GM19467 (cell line): Measurements from ENCODE around the gene PRDX2.

Experiments used
- ATAC-seq: cut with Tn5 transposase; IDR thresholded peaks from one replicate; pipeline ENCODE4 v1.9.1; 2021; ENCODE audit warnings: mild to moderate bottlenecking, moderate library complexity; ENCODE audit not compliant: unreplicated experiment

The PRDX2 gene

GRCh38 chr19:12756150-12756883 is 45.3 kb downstream of the PRDX2 start:
- ATAC-seq: no peak

DNA sequence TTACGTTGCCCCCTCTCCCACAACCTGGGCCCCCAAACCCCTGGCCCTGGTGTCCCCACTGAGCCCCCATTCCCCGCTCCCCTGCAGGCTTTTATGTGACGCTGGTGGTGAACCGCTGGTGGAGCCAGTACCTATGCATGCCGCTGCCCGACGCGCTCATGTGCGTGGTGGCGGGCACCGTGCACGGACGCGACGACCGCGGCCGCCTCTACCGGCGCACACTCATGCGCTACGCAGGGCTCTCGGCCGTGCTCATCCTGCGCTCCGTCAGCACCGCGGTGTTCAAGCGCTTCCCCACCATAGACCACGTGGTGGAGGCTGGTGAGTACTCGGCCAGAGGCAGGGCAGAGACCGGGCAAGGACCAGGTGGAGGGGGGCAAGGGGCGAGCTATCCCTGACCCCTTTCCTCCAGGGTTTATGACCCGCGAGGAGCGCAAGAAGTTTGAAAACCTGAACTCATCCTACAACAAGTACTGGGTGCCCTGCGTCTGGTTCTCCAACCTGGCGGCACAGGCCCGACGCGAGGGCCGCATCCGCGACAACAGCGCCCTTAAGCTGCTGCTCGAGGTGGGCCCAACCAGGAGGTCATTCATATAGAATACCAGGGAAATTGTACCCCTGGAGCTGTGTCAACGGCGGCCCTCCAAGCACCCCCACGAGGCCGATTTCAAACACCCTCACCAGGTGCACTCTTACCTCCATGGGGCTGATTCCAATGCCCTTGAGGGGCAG is 47.0 kb downstream of the PRDX2 start:
- ATAC-seq: no peak

DNA sequence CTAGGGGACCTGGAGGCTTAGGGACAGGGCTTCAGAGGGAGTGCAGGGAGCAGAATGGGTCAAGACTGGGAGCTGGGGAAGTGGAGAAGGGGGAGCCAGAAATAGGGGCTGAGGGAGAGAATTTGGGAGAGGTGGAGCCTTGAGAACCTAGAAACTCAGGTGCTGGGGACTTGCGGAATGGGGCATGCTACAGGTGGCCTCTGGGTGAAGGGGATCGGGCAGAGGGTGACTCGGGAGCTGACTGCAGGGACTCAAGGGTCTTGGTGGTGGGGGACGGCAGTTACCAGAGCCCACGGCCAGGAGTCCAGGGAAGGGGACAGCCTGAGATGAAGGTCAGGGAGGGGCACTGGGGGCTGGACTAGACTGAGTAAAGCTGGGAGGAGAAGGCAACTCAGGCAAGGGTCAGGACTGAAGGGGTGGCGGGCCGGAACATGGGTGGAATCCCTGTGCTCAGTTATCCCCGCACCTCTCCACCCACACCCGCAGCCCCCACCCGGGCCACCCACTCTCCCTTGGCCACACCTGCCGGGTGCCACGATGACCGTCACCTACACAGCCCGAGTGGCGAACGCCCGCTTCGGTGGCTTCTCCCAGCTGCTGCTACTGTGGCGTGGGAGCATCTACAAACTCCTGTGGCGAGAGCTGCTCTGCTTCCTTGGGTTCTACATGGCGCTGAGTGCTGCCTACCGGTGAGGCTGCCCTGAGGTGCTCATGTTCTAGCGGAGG is 49.4 kb downstream of the PRDX2 start:
- no peak for ATAC-seq

DNA sequence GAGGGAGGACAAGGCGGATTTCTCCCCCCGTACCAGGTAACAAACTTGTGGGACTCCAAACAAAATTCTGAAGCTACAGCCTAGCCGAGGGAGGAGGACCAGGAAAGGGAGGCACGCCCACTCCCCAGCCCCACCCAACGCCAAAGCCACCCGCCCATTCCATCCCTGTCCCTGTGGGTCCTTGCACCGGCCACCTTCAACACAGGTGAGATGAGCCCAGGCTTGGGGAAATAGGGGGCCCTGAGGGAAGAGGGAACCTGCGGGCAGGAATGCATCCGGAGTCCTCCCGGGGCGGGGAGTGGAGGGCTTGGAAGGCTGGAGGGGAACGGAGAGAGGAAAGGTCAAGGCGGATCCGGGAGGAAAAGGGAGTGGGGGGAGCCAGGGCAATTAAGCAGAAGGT is 50.0 kb downstream of the PRDX2 start, which contains the start of gene BEST2:
BEST2 (plus strand) TSS at position 157 of the 400 bp plus-strand sequence. CDS start 802 bp downstream, outside the sequence.
- no peak for ATAC-seq

DNA sequence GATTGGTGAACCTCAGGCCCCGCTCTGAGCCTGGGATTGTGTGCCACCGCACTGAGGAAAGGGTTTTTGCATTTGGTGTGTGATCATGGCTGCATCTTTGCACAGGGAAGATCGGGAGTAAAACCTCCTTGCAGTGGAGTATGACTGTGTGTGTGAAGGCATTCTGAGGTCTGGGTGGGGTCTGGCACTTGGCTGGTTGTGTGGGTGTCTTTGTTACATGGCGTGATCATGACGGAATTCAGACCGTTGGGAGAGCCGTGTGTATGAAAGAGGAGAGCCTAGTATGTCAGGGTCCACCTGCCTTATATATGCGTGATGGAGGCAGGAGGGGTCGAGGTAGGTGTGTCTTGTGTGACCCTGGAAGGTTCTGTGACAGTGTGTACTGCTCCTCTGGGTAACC is 50.7 kb downstream of the PRDX2 start:
- no peak for ATAC-seq

DNA sequence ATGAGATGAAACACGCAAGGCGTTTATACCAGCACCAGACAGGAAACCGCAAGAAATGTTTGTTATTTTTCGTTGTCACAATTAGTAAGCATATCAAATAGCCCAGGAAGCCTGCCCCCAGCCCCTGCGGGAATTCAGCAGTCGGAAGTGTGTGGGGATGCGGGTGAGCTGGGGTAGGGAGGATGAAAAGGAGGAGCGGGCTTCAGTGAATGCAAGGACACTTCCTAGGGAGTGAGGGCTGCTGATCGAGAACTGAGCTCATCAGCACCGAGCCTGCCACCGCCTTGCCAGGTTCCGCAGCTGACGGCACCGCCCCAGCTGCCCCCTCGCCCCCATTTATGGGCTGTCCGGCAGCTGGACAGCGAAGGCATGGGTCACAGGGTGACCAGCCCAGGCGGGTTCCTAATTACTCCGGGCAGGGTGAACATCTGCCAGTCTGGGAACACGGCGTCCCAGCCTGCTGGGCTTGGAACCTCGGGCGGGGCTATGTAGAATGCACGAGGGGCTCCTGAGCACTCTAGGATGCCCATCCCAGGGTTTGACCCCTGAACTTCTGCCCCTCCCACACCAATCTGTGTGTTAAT is 51.6 kb downstream of the PRDX2 start:
- ATAC-seq: no peak

DNA sequence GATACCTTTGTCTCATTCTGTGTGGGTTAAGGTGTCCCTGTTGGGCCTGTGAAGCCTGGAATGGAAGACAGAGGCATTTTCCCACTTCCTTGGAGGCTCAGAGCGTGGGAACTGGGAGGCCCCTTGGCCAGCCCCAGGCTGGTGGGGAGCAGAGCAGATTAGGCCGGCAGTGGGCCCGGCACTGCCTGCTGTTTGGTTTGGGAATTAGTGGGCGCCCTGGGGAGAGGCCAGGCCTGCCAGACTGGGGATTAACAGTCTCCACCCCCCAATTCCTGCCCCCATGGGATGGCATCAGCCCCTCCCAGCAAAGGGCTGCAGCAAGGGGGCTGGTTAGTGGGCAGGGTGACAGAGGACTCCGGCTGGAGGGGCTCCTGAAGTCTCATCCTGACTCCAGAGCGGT is 53.1 kb downstream of the PRDX2 start:
- no peak for ATAC-seq
